Suppressor macrophage (primary cell): ENCODE results near the gene PTCD1.

ENCODE experiments used
- DNase-seq, 4 experiments: peaks; one replicate each; pipeline ENCODE4 v3.0.0-alpha.2; 2020 to 2022
- total RNA-seq, 17 experiments: gene quantifications; one replicate each; lab custom pipeline; 2026; ENCODE audit warnings: mixed read lengths in 6 of 17, inconsistent platforms in 3 of 17; lab: John Stamatoyannopoulos, UW

Gene PTCD1
- 1.1 to 6.4 (median 3.6) reads per million in 17 experiments for total RNA-seq

GRCh38 chr7:99438573-99439480, at the start of gene PTCD1, which contains the start of gene CPSF4:
PTCD1 (minus strand) TSS chr7:99438798; CDS start chr7:99435242, 3,556 bp downstream.
CPSF4 (plus strand) TSS chr7:99438943; CDS start chr7:99439083, 140 bp downstream.
- peak; percentile 96 to 98 (median 98) for DNase-seq

GRCh38 chr7:99485094-99485493, 46.5 kb upstream of the PTCD1 start:
- no peak for DNase-seq

GRCh38 chr7:99478464-99479440, 40.2 kb upstream of the PTCD1 start:
- DNase-seq: peak in 3 of 4 experiments; percentile 37 to 40 (median 38)

- DNase-seq: no peak
Observed at GRCh38 chr7:99476107-99476506, 37.5 kb upstream of the PTCD1 start.

DNA sequence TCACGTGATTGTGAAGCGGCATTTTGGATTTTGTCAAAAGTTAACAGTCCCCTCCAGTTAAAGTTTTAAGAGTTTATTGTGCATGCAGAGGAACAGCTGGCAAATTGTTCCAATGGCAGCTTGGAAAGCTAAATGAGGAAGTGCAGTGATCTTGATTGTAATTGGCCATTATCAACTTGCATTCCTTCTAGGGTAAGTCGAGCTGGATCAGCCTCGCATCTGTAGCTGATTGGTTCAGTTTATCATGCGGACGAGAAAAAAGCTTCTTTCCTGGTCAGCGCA, 34.7 kb upstream of the PTCD1 start:
- peak; percentile 74 to 89 (median 82) for DNase-seq

- DNase-seq: peak; percentile 97 to 99 (median 98)
Observed at GRCh38 chr7:99472561-99473314, 34.1 kb upstream of the PTCD1 start, which contains the start of gene ZNF789. ZNF789 (plus strand) TSS chr7:99472890; CDS start chr7:99476457, 3,567 bp downstream.

DNA sequence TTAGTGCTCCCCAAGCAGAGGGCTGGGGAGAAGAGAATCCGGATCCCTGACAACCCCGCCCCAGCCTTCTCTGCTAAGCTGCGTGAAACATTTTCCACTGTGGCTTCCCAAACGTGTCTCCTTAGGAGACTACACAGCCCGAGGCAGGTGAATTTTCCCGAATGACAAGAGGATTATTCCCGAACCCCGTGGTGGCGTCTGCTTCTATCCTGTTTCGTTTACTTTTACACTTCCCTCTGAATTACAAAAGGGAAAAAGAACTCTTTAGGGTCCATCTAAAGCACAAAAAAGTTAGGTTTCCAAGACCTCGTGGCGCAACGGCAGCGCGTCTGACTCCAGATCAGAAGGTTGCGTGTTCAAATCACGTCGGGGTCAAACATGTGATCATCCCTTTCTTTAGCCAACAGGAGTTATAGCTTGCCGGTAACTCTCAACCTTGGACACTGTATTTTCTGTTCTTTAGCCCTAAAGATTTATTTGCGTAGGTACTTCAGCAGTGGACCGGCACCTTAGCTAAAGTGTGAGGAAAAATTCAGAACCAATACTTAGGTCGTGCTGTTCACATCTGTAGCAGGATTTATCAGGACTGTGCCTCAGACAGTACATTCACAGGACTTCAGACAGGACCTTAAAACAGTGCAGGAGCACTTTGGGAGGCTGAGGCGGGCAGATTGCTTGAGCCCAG, 30.9 kb upstream of the PTCD1 start:
- DNase-seq: no peak

GRCh38 chr7:99468336-99468918, 29.8 kb upstream of the PTCD1 start:
- no peak for DNase-seq

GRCh38 chr7:99465421-99465768, 26.8 kb upstream of the PTCD1 start:
- DNase-seq: no peak

GRCh38 chr7:99461221-99461620, 22.6 kb upstream of the PTCD1 start:
- DNase-seq: no peak

GRCh38 chr7:99460651-99461050, 22.1 kb upstream of the PTCD1 start:
- no peak for DNase-seq

- peak in 3 of 4 experiments; percentile 41 to 55 (median 43) for DNase-seq
Observed at GRCh38 chr7:99459087-99459486, 20.5 kb upstream of the PTCD1 start.

- DNase-seq: no peak
Observed at GRCh38 chr7:99457650-99458493, 19.3 kb upstream of the PTCD1 start.

DNA sequence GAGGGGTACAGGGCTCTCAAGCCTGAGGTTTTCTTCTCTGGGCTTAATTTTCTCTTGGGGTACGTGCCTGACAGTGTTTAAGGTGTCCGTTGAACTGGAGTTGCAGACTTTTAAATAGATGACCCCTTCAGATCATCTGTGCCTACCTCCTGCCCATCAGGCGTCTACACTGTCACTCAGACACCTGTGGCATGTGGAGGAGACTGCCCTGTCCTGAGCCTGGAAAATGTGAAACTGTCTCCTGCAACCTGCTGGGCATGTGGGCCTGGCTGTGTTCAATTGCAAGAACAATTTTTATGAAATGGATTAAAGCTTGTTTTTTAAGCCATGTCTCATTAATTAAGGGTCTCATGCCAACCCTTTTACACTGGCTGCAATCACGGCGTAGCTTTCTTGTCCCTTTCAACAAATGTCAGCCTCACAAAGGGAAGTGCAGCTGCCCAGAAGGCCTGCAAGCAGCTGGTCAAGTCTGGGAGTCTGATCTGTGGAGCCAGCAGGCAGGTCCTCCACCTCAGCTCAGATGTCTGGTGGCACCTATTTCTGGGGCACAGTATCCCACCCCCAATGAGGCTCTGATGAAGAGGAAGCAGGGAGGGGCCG, 18.6 kb upstream of the PTCD1 start:
- DNase-seq: no peak

DNA sequence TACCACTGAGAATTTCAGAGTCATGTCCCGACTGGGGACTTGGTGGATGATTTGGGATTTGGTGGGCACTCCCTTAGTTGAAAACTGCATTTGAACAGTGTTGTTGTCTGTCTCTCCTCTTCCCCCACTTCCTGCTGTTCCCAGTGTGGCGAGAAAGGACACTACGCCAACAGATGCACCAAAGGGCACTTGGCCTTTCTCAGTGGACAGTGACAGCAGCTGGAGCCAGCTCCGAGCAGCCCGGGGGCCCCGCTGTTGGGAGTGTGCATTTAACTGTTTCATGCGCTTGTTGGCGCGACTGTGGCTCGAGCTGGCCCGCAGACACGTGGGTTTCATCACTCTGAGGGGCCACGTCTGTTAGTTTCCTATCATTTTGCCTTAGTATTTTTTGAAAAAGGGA, 17.7 kb upstream of the PTCD1 start:
- DNase-seq: no peak

DNA sequence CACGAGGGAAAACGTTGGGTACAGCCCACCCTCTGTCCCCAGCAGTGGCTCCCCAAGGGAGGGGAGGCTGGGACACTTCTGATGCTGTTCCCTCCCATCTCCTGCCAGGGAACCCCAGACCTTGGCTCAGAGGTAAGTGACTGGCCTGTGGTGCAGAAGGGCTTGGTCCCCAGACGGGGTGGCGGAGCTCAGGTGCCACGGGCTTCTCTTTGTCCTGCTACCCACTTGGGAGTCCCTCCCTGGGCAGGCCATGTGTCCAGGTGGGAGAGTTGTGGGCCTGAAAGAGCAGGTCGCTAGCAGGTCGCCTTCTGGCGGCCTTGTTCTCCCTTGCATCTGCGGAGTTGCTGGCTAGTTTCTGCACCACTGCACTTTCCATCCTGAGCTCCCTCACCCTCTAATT, 17.3 kb upstream of the PTCD1 start:
- no peak for DNase-seq

GRCh38 chr7:99453105-99453504, 14.5 kb upstream of the PTCD1 start:
- no peak for DNase-seq

GRCh38 chr7:99452541-99452940, 13.9 kb upstream of the PTCD1 start:
- DNase-seq: no peak

GRCh38 chr7:99451936-99452335, 13.3 kb upstream of the PTCD1 start:
- no peak for DNase-seq

DNA sequence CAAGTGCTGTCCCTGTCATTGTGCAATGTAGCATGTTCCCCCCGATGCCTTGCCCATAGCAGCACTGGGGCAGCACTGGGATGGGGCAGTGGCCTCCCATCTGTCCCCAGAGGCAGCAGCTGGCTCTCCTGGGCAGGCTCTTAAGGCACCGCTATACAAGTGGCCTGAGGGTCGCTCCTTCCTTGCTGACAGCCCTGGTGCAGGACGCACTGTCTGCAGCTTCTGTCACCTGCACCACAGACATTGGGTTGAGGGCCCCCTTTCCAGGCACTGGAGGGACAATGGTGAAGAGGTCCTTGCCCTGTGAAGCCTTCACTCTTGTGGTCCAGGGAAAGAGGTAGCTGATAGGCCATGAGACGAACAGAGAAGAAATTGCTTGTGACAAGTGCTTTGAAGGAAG, 10.7 kb upstream of the PTCD1 start:
- DNase-seq: no peak
